Thymus (tissue), 11 donors: Measurements from ENCODE around the gene CALML5. TPM values are rescaled to one million over a fixed set of nuclear protein-coding genes. Genes with fewer than 3 reads are reported as not detected.
"Not testable (repeated sequence)": the region's sequence is repeated elsewhere in the genome, so short reads cannot be mapped to it uniquely, and the experiment has no call there.

Experiments used
- DNase-seq, 9 donors: peaks; one replicate each; pipeline ENCODE4 v3.0.0-alpha.2; 2013; ENCODE audit warnings: low spot score in 9 of 9, low read depth in 6 of 9, missing footprints in 1 of 9
- H3K27ac ChIP-seq, 2 donors: one replicate each; pipeline ENCODE4 v1.5.1; 2013; ENCODE audit warnings: control low read depth in 1 of 2, low read depth in 1 of 2, low read length in 1 of 2, mild to moderate bottlenecking in 1 of 2, moderate library complexity in 1 of 2
- H3K27me3 ChIP-seq, 2 donors: one replicate each; pipeline ENCODE4 v1.5.1; 2013; ENCODE audit warnings: low read length in 1 of 2; ENCODE audit not compliant: control insufficient read depth in 2 of 2, insufficient read depth in 1 of 2
- H3K36me3 ChIP-seq, 2 donors: one replicate each; pipeline ENCODE4 v1.5.1; 2013; ENCODE audit warnings: low read length in 1 of 2, mild to moderate bottlenecking in 1 of 2, moderate library complexity in 1 of 2; ENCODE audit not compliant: control insufficient read depth in 2 of 2, insufficient read depth in 2 of 2
- H3K4me1 ChIP-seq, 2 donors: one replicate each; pipeline ENCODE4 v1.5.1; 2013; ENCODE audit warnings: low read length in 2 of 2; ENCODE audit not compliant: control insufficient read depth in 2 of 2, insufficient read depth in 2 of 2
- H3K4me3 ChIP-seq, 2 donors: one replicate each; pipeline ENCODE4 v1.5.1; 2013; ENCODE audit warnings: low read length in 2 of 2, control low read depth in 1 of 2, mild to moderate bottlenecking in 1 of 2
- H3K9me3 ChIP-seq, 2 donors: one replicate each; pipeline ENCODE4 v1.5.1; 2013; ENCODE audit warnings: low read length in 1 of 2, mild to moderate bottlenecking in 1 of 2; ENCODE audit not compliant: control insufficient read depth in 2 of 2, insufficient read depth in 1 of 2
- WGBS: extraction: QIAGEN DNeasy Blood & Tissue Kit; methylation state at CpG from one replicate; pipeline ENCODE4 v1.1.7; 2013; 5-methylcytosine and 5-hydroxymethylcytosine counted together
- polyA plus RNA-seq: library from polyadenylated mRNA; stranded (reverse); fragments of 200-250 nt; gene quantifications from one replicate; pipeline ENCODE4 v1.2.3, GENCODE V29; 2013
- total RNA-seq: library from RNA; stranded (reverse); fragments of 120-200 nt; gene quantifications from one replicate; pipeline ENCODE4 v1.2.4, GENCODE V29; 2013
- donor health status: healthy.

CALML5 gene
- total and polyA plus RNA-seq, 2 donors = 32.6 to 368 TPM

DNA sequence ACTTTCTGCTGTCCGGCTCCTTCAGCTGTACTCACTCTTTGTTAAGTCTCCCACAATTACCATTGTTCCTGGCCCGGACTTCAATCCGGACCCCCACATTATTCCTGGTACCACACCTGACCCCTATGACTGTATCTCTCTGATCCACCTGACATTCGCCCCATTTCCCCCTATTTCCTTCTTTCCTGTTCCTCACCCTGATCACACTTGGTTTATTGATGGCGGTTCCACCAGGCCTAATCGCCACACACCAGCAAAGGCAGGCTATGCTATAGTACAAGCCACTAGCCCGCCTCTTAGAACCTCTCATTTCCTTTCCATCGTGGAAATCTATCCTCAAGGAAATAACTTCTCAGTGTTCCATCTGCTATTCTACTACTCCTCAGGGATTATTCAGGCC lies 24.3 kb downstream of the CALML5 start:
- not testable (repeated sequence) for H3K27me3 ChIP-seq, H3K4me3 ChIP-seq, H3K27ac ChIP-seq, DNase-seq, H3K4me1 ChIP-seq, H3K36me3 ChIP-seq, H3K9me3 ChIP-seq
- WGBS = 93% methylated on average over 6 of the region's 8 CpGs

DNA sequence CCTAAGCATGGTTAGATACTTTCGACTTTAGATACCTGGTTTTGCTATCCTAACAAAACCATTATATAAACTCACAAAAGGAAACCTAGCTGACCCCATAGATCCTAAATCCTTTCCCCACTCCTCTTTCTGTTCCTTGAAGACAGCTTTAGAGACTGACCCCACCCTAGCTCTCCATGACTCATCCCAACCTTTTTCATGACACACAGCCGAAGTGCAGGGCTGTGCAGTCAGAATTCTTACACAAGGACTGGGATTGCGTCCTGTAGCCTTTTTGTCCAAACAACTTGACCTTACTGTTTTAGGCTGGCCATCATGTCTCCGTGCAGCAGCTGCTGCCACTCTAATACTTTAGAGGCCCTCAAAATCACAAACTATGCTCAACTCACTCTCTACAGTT lies 24.7 kb downstream of the CALML5 start:
- H3K27ac ChIP-seq, H3K36me3 ChIP-seq, DNase-seq, H3K9me3 ChIP-seq, H3K4me3 ChIP-seq, H3K27me3 ChIP-seq, H3K4me1 ChIP-seq: not testable (repeated sequence)
- WGBS = 97% methylated on average over 4 of the region's 4 CpGs

DNA sequence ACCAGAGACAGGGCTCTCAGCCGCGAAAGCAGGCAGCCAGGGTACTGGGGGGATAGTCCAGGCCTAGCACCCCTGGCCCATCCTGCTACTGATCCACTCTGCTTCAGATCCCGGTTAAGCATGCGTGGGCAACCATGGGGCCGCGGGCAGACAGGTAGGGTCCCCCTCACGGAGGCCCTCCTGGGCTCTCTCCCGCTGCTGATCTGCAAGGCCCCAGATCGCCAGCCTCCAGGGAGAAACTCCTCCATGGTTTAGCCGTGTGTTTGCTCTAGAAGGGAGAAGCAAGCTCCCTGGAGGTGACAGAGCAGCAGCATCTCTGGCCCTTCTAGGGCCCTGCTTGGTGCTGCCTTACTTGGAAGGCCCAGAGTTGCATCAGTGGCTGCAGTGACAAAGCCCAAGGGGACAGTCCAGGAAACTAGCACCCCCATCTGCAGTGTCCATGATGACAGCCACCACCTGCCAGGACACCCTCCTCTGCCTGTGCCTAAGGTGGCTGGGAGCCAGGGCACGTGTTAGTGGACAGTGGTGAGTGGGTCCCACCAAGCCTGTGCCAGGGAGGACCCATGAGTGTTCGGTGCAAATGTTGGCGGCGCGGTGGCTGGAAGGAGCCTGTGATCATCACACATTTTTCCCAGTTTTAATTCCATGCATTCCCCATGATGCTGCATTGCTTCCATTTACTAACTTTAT lies 29.2 kb downstream of the CALML5 start:
- Histone ChIP-seq H3K36me3 (no peaks in the 10 kb centered on the region), H3K27me3 (no peaks in the 10 kb centered on the region), H3K4me3 (no peak overlapping the region), H3K4me1 (peaks cover 0 to 24% of the 10 kb centered on the region in 2 donors), H3K9me3 (peaks cover 0 to 16% of the 10 kb centered on the region in 2 donors), H3K27ac (no peak overlapping the region)
- WGBS = 98% methylated on average over 15 of the region's 15 CpGs
- DNase-seq = no peak

DNA sequence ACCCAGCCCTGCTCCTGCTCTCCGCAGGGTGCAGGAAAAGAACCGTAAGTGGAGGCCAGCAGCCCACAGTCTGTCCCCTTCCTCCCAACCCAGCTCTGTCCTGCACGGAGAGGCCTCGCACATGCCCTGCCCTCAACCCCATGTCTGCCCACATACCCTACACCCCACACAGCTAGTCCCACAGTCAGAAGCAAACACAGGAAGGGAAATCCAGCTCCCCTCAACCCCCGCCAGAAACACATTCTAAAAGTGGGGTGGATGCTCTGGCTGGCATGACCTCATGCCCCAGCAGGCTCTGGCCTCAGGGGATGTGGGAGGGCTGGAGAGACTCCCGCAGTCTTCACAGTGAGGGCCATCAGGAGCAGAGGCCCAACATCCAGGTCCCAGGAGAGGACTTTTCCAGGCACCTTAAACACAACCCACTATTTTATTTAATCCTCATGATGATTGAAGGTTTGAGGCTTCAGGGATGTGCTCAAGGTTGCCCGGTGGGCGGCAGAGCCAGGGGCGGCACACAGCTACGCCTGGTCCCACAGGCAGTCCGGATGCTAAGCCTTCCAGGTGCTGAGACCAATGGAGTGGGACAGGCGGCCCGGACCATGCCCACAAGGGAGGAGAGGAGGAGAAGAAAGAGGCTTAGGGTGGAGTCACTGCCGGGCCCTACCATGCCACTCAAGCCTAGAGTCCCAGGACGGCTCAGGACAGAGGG lies 29.9 kb downstream of the CALML5 start:
- no peak overlapping the region for H3K4me3 ChIP-seq
- DNase-seq = no peak
- no peak overlapping the region for H3K27ac ChIP-seq
- H3K9me3 ChIP-seq = peaks cover 0 to 16% of the 10 kb centered on the region in 2 donors
- H3K27me3 ChIP-seq = no peaks in the 10 kb centered on the region
- 92% methylated on average over 15 of the region's 15 CpGs for WGBS
- no peaks in the 10 kb centered on the region for H3K36me3 ChIP-seq
- H3K4me1 ChIP-seq = peaks cover 0 to 24% of the 10 kb centered on the region in 2 donors

DNA sequence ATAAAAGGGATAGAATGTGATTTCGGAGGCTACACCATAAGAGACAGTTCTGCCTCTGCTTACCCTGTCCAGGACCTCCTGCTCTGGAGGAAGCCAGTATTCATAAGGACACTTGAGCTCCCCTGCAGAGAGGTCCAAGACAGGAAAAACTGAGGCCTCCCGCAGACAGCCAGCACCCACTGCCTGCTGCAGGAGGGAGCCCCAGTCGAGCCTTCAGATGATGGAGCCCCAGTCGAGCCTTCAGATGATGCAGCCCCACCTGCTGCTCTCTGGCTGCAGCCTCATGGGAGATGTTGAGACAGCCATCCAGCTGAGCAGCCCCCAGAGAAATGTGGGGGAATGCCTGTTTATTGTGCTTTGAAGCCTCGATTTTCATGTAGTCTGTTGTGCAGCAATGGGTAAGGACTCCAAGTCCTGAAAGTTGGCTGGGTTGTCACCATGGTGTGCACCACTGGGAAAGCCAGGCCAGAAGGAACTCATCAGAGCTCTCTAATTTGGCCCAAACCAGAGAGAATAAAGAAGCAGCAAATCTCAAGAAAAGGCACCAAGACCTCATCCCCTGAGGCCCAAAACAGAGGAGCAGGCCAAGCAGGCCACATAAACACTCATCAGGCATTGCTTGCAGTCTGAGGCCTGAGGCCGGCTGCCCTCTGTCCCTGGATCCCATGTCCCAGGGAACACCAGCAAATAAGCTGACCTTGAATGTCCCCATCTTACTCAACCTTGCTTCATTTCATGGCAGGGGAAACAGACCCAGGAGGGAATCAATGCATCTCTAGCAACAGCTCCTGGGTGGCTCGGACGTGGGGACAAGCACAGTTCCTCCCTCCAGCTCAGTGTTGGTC lies 30.9 kb downstream of the CALML5 start:
- 97% methylated on average over 8 of the region's 8 CpGs for WGBS
- Histone ChIP-seq H3K27me3 (no peaks in the 10 kb centered on the region), H3K4me3 (no peak overlapping the region), H3K36me3 (no peaks in the 10 kb centered on the region), H3K27ac (peak overlapping the region; percentile 37 to 57), H3K9me3 (peaks cover 0 to 16% of the 10 kb centered on the region in 2 donors), H3K4me1 (peaks cover 0 to 24% of the 10 kb centered on the region in 2 donors)
- no peak for DNase-seq

DNA sequence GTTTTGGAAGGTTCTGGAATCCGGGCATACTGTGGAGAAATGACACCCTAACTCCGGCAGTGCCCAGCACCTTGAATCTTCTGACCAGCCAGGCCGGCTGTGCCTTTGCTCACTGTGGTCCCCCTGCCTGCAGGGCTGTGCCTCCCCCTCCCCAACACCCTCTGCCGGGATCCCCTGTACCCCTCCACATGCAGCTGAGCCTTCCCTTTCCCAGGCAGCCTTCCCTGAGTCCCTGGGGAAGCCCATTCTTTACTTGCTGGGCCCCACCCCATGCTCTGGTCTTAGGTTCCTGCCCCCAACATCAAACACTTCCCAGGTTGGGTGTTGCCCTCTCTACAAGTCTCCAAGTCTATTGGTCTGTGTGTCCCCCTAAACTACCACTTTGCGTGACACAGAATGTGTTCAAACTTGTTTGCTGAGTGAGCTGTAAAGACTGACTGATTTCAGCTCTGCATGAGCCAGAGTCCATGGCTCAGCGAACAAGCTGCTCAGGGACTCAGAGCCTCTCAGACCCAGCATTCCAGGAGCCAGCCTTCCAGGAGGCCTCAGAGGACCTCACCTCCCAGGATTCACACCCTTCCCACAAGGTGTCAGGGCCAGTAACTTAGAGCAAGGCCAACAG lies 31.6 kb downstream of the CALML5 start:
- Histone ChIP-seq H3K9me3 (peaks cover 0 to 16% of the 10 kb centered on the region in 2 donors), H3K27ac (peak overlapping the region; percentile 37 to 78), H3K27me3 (no peaks in the 10 kb centered on the region), H3K4me1 (peaks cover 0 to 24% of the 10 kb centered on the region in 2 donors), H3K36me3 (no peaks in the 10 kb centered on the region), H3K4me3 (no peak overlapping the region)
- no peak for DNase-seq
- 97% methylated on average over 6 of the region's 6 CpGs for WGBS

DNA sequence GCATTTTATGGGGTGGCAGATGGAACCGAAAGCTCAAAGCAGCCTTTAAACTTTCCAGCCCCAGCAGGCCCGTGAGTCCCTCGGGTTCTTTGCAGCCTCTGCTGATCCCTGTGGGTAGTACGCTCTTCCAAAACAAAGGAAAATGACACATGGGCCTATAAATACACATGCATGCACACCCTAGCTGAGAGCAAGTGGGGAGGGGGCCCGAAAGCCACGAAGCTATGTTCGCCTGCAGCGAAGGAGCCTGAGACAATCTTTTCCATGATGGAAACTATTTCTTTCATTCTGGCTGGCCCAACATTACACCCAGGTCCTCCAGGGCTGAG lies 32.2 kb downstream of the CALML5 start:
- Histone ChIP-seq H3K4me1 (peaks cover 0 to 24% of the 10 kb centered on the region in 2 donors), H3K36me3 (no peaks in the 10 kb centered on the region), H3K27me3 (no peaks in the 10 kb centered on the region), H3K9me3 (peaks cover 0 to 16% of the 10 kb centered on the region in 2 donors), H3K27ac (peak overlapping the region in 1 of 2 donors; percentile 78), H3K4me3 (no peak overlapping the region)
- 83% methylated on average over 8 of the region's 8 CpGs for WGBS
- no peak for DNase-seq

DNA sequence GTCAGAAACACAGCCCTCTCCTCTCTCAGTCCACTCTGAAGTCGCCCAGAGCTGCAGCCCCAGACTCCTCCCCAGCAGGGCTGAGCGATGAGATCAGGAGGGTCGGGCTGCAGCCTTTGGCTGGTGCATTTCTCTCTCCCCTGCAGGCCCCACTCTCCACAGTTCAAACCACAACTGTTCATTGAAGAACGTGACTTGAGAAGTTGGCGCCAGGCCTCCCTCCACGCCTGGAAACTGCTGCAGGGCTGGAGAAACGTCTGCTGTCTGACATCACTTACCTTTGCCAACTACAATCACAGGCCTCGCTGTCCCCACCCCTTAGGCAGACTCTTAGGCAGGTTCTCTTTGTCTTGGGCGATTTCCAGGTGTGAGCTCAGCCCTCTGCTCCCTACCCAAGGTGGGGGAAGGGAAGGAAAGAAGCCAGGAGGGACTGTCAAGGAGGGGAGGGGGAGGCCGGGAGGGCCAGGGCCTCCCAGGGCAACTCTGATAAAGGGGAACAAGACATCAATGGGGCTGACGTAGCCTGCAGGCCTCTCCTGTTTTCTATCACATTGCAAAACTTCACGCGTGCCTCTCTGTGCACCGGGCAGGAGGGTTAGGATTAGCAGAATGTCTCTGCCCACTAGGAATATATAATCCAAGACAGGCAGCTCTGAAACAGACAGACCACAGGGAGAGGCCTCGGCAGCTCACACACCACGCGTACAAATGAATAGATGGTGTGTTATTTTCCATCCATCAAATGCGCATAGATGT lies 32.7 kb downstream of the CALML5 start:
- peak in 4 of 9 donors; percentile 29 to 70 (median 38) for DNase-seq
- Histone ChIP-seq H3K36me3 (no peaks in the 10 kb centered on the region), H3K27me3 (no peaks in the 10 kb centered on the region), H3K9me3 (peaks cover 0 to 16% of the 10 kb centered on the region in 2 donors), H3K27ac (peak overlapping the region; percentile 75 to 78), H3K4me1 (peaks cover 0 to 24% of the 10 kb centered on the region in 2 donors), H3K4me3 (no peak overlapping the region)
- WGBS = 62% methylated on average over 18 of the region's 18 CpGs
